ENCODE results near the gene INSC. TPM values are rescaled to one million over a fixed set of nuclear protein-coding genes. Genes with fewer than 3 reads are reported as not detected.

Gene INSC
- total RNA-seq, 1 experiment from 2014 or later = 0.17 TPM

DNA sequence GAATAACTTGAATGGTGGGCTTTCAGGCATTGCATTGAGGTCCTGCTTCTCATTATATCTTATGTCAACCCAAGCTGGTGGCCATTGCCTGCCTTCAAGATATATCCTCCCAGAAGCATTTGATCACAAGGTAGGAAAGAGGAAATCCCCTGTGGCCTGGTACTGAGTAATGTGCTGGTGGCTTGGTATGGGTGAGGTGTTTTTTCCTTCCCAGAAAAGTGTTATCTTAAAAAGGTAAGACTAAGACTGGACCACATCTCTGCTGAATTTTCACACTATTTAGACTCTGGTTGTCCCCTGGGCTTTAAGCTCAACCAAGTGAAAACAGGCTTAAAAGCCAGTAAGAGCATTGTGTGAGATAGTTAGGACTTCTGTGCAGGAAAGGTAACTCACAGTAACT is 3.7 kb downstream of the INSC start:
- no peaks in the 10 kb centered on the region for H3K9me2 ChIP-seq (ENCODE audit: insufficient read depth)
- no peaks in the 10 kb centered on the region for H4K20me1 ChIP-seq (ENCODE audit: insufficient read depth)
- no peaks in the 10 kb centered on the region for H3K79me2 ChIP-seq (ENCODE audit: insufficient read depth, low read length)
- ChIA-PET RAD21 (ENCODE audit: low non-redundant PET in 1 of 2, low total read pairs in 2 of 2, uncharacterized antibody in 2 of 2, unreplicated experiment in 2 of 2) (no interaction called here), POLR2A (no interaction called here), CTCF (interaction anchor here (1.2 to 1.5 kb wide), 2 partner anchors 17 to 41 kb away, joined by 3 to 4 read pairs; no protein-coding TSS in a partner anchor)
- H3K27me3 ChIP-seq (ENCODE audit: insufficient read depth, low read length) = no peaks in the 10 kb centered on the region
- no peak overlapping the region for H3K4me3 ChIP-seq (replicated peaks in 1 of 2; ENCODE audit: low read depth in 1 of 2, low read length in 2 of 2)
- intact Hi-C loops (cut with micrococcal nuclease) = no loop called here
- TF ChIP-seq CEBPB (IDR thresholded peaks at IDR 0.05; ENCODE audit: low read depth) (no peak), SIN3A (IDR thresholded peaks at IDR 0.05; ENCODE audit: low read depth) (no peak)
- TF ChIP-seq, protein P1, sequence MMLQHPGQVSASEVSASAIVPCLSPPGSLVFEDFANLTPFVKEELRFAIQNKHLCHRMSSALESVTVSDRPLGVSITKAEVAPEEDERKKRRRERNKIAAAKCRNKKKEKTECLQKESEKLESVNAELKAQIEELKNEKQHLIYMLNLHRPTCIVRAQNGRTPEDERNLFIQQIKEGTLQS (IDR thresholded peaks at IDR 0.05) = no peak
- H3K4me1 ChIP-seq (ENCODE audit: control insufficient read depth in 1 of 2, insufficient read depth in 2 of 2, low read length in 2 of 2) = peaks cover 0 to 2% of the 10 kb centered on the region in 2 experiments; a peak in 1 of 4 replicates
- no peak overlapping the region for H3K9ac ChIP-seq (ENCODE audit: low read length)
- H3K36me3 ChIP-seq (ENCODE audit: control insufficient read depth in 1 of 2, insufficient read depth in 2 of 2, low read length in 2 of 2) = no peaks in the 10 kb centered on the region
- DNase-seq (ENCODE audit: low read depth, low spot score) (no peak), ATAC-seq (no peak)
- no peak overlapping the region for H3K27ac ChIP-seq (ENCODE audit: low read depth, low read length)
- no peaks in the 10 kb centered on the region for H3K9me3 ChIP-seq (ENCODE audit: control insufficient read depth in 1 of 2, insufficient read depth in 1 of 2, low read depth in 1 of 2, low read length in 2 of 2)
- H3K4me2 ChIP-seq (ENCODE audit: low read length) = no peak overlapping the region
- no peak overlapping the region for H2AFZ ChIP-seq (ENCODE audit: low read depth, low read length, poor library complexity, severe bottlenecking)
- BruUV-seq (replicated peaks) = no TSS peak

DNA sequence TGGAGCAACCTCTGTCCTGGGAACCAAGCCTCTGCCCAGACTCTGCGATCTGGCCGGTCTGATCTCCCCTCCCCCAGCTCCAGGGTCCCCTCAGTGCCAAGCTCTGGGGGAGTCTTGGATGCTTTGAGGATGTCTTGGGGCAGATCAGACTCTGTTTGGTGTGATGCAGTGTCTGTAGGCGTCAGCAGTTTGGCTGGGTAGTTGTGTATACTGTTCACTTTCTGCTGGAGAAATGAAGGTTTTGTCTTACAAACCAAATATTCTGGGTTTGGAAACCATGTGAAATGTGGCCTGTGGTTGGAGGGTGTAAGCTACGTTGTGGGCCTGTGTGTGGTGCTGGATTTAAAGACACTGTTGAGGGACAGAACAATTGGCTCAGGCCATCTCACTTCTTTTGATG is 4.6 kb downstream of the INSC start:
- Histone ChIP-seq H3K27ac (ENCODE audit: low read depth, low read length) (no peak overlapping the region), H3K4me1 (ENCODE audit: control insufficient read depth in 1 of 2, insufficient read depth in 2 of 2, low read length in 2 of 2) (peaks cover 0 to 11% of the 10 kb centered on the region in 2 experiments; a peak in 2 of 4 replicates), H3K9ac (ENCODE audit: low read length) (no peak overlapping the region), H3K27me3 (ENCODE audit: insufficient read depth, low read length) (no peaks in the 10 kb centered on the region), H3K79me2 (ENCODE audit: insufficient read depth, low read length) (no peaks in the 10 kb centered on the region), H3K36me3 (ENCODE audit: control insufficient read depth in 1 of 2, insufficient read depth in 2 of 2, low read length in 2 of 2) (no peaks in the 10 kb centered on the region), H3K9me2 (ENCODE audit: insufficient read depth) (no peaks in the 10 kb centered on the region), H4K20me1 (ENCODE audit: insufficient read depth) (no peaks in the 10 kb centered on the region), H3K4me3 (replicated peaks in 1 of 2; ENCODE audit: low read depth in 1 of 2, low read length in 2 of 2) (no peak overlapping the region), H3K4me2 (ENCODE audit: low read length) (no peak overlapping the region), H3K9me3 (ENCODE audit: control insufficient read depth in 1 of 2, insufficient read depth in 1 of 2, low read depth in 1 of 2, low read length in 2 of 2) (no peaks in the 10 kb centered on the region), H2AFZ (ENCODE audit: low read depth, low read length, poor library complexity, severe bottlenecking) (no peak overlapping the region)
- DNase-seq (ENCODE audit: low read depth, low spot score) (no peak), ATAC-seq (no peak)
- no TSS peak for BruUV-seq (replicated peaks)
- ChIA-PET RAD21 (ENCODE audit: low non-redundant PET in 1 of 2, low total read pairs in 2 of 2, uncharacterized antibody in 2 of 2, unreplicated experiment in 2 of 2) (no interaction called here), CTCF (no interaction called here), POLR2A (no interaction called here)
- intact Hi-C loops (cut with micrococcal nuclease) = no loop called here
- no peak for TF ChIP-seq ZFX (IDR thresholded peaks at IDR 0.05)
- TF ChIP-seq, protein P1 (IDR thresholded peaks at IDR 0.05) = no peak
- TF ChIP-seq POLR2A (IDR thresholded peaks at IDR 0.05; ENCODE audit: borderline replicate concordance, extremely low read depth, insufficient read depth, insufficient read length) = no peak
- TF ChIP-seq ELF1 (IDR thresholded peaks at IDR 0.05; ENCODE audit: borderline replicate concordance, low read depth) = no peak
- no peak for TF ChIP-seq SRF (IDR thresholded peaks at IDR 0.05; ENCODE audit: low read depth)

Measured in HCT116 (cell line).